ENCODE results near the gene RPL36A.
A peak's percentile ranks its signal among the peaks of the same experiment; 100 is the strongest.

RPL36A gene

GRCh38 chrX:101407748-101408531, 17.1 kb downstream of the RPL36A start, which contains the start of the genes GLA and HNRNPH2:
TSS of gene GLA (minus strand) at chrX:101407925. CDS start at chrX:101407903, 22 bp downstream.
TSS of gene HNRNPH2 (plus strand) at chrX:101408222. CDS start at chrX:101411989, 3,767 bp downstream.
- Histone ChIP-seq H3K36me3 (replicated peaks; ENCODE audit: low read depth, low read length) (peaks cover 24% of the 10 kb centered on the region), H3K27me3 (ENCODE audit: low read depth, low read length) (no peaks in the 10 kb centered on the region), H3K27ac (ENCODE audit: low read length) (peak within 1 kb of the TSS; percentile 90), H3K4me2 (ENCODE audit: low read length) (peak within 1 kb of the TSS; percentile 90), H2AFZ (ENCODE audit: low read depth, low read length) (peak within 1 kb of the TSS; percentile 34; the same call in 1 of the 2 replicates), H3K9ac (ENCODE audit: low read length) (peak within 1 kb of the TSS; percentile 96), H3K4me1 (ENCODE audit: low read length) (peaks cover 23% of the 10 kb centered on the region), H3K4me3 (ENCODE audit: low read length) (peak within 1 kb of the TSS; percentile 99), H4K20me1 (ENCODE audit: insufficient read depth, low read length) (peaks cover 21% of the 10 kb centered on the region; the same call in 1 of the 2 replicates), H3K9me3 (ENCODE audit: insufficient read depth, low read length) (no peaks in the 10 kb centered on the region), H3K79me2 (ENCODE audit: low read length) (peaks cover 78% of the 10 kb centered on the region)
- TF ChIP-seq, protein P1, sequence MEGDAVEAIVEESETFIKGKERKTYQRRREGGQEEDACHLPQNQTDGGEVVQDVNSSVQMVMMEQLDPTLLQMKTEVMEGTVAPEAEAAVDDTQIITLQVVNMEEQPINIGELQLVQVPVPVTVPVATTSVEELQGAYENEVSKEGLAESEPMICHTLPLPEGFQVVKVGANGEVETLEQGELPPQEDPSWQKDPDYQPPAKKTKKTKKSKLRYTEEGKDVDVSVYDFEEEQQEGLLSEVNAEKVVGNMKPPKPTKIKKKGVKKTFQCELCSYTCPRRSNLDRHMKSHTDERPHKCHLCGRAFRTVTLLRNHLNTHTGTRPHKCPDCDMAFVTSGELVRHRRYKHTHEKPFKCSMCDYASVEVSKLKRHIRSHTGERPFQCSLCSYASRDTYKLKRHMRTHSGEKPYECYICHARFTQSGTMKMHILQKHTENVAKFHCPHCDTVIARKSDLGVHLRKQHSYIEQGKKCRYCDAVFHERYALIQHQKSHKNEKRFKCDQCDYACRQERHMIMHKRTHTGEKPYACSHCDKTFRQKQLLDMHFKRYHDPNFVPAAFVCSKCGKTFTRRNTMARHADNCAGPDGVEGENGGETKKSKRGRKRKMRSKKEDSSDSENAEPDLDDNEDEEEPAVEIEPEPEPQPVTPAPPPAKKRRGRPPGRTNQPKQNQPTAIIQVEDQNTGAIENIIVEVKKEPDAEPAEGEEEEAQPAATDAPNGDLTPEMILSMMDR (IDR thresholded peaks at IDR 0.05; ENCODE audit: low read depth, low read length), result no peak
- no peak for TF ChIP-seq EZH2phosphoT487 (IDR thresholded peaks at IDR 0.05; ENCODE audit: low read depth)

DNA sequence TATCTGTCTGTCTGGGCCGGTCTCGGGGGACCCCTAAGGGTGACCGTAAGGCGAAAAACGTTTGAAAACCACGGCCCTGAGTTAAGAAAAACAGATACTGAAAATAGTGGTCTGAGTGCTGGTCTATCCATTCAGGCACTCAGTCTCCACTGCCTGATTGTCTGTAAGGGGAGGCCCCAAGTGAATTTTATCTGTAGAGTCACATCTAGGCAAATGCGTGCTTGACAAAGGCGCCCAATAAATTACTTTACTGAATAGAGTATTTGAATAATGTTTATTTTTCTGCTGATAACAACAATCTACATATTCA, 17.7 kb downstream of the RPL36A start:
- peaks cover 81% of the 10 kb centered on the region for H3K79me2 ChIP-seq (ENCODE audit: low read length)
- peak overlapping the region; percentile 90 for H3K27ac ChIP-seq (ENCODE audit: low read length)
- H3K4me1 ChIP-seq (ENCODE audit: low read length), result peaks cover 23% of the 10 kb centered on the region
- H3K4me2 ChIP-seq (ENCODE audit: low read length), result peak overlapping the region; percentile 90
- peaks cover 25% of the 10 kb centered on the region; the same call in 1 of the 2 replicates for H4K20me1 ChIP-seq (ENCODE audit: insufficient read depth, low read length)
- TF ChIP-seq, protein P1 (IDR thresholded peaks at IDR 0.05; ENCODE audit: low read depth, low read length), result no peak
- TF ChIP-seq EZH2phosphoT487 (IDR thresholded peaks at IDR 0.05; ENCODE audit: low read depth), result no peak
- peaks cover 26% of the 10 kb centered on the region for H3K36me3 ChIP-seq (replicated peaks; ENCODE audit: low read depth, low read length)
- no peaks in the 10 kb centered on the region for H3K9me3 ChIP-seq (ENCODE audit: insufficient read depth, low read length)
- peak overlapping the region; percentile 96 for H3K9ac ChIP-seq (ENCODE audit: low read length)
- H2AFZ ChIP-seq (ENCODE audit: low read depth, low read length), result no peak overlapping the region
- no peaks in the 10 kb centered on the region for H3K27me3 ChIP-seq (ENCODE audit: low read depth, low read length)
- peak overlapping the region; percentile 99 for H3K4me3 ChIP-seq (ENCODE audit: low read length)

GRCh38 chrX:101409043-101409442, 18.2 kb downstream of the RPL36A start:
- H3K4me1 ChIP-seq (ENCODE audit: low read length), result peaks cover 23% of the 10 kb centered on the region
- peaks cover 25% of the 10 kb centered on the region; the same call in 1 of the 2 replicates for H4K20me1 ChIP-seq (ENCODE audit: insufficient read depth, low read length)
- TF ChIP-seq EZH2phosphoT487 (IDR thresholded peaks at IDR 0.05; ENCODE audit: low read depth), result no peak
- TF ChIP-seq, protein P1 (IDR thresholded peaks at IDR 0.05; ENCODE audit: low read depth, low read length), result no peak

GRCh38 chrX:101410461-101410860, 19.6 kb downstream of the RPL36A start:
- H3K36me3 ChIP-seq (replicated peaks; ENCODE audit: low read depth, low read length), result peaks cover 22% of the 10 kb centered on the region
- no peaks in the 10 kb centered on the region for H3K27me3 ChIP-seq (ENCODE audit: low read depth, low read length)
- H3K4me2 ChIP-seq (ENCODE audit: low read length), result 0 out of 2 replicates have a peak overlapping the region, but pooled peaks have one; percentile 7
- no peak overlapping the region for H2AFZ ChIP-seq (ENCODE audit: low read depth, low read length)
- H3K27ac ChIP-seq (ENCODE audit: low read length), result no peak overlapping the region
- peaks cover 74% of the 10 kb centered on the region for H3K79me2 ChIP-seq (ENCODE audit: low read length)
- peaks cover 34% of the 10 kb centered on the region for H3K4me1 ChIP-seq (ENCODE audit: low read length)
- no peaks in the 10 kb centered on the region for H3K9me3 ChIP-seq (ENCODE audit: insufficient read depth, low read length)
- no peak overlapping the region for H3K4me3 ChIP-seq (ENCODE audit: low read length)
- TF ChIP-seq, protein P1 (IDR thresholded peaks at IDR 0.05; ENCODE audit: low read depth, low read length), result no peak
- TF ChIP-seq EZH2phosphoT487 (IDR thresholded peaks at IDR 0.05; ENCODE audit: low read depth), result no peak
- no peak overlapping the region for H3K9ac ChIP-seq (ENCODE audit: low read length)
- peaks cover 25% of the 10 kb centered on the region; the same call in 1 of the 2 replicates for H4K20me1 ChIP-seq (ENCODE audit: insufficient read depth, low read length)

More at GRCh38 chrX:101409043-101409442, 18.2 kb downstream of the RPL36A start:
- Histone ChIP-seq H3K36me3 (replicated peaks; ENCODE audit: low read depth, low read length) (peaks cover 23% of the 10 kb centered on the region), H3K4me2 (ENCODE audit: low read length) (peak overlapping the region; percentile 90), H3K79me2 (ENCODE audit: low read length) (peaks cover 83% of the 10 kb centered on the region), H3K9me3 (ENCODE audit: insufficient read depth, low read length) (no peaks in the 10 kb centered on the region), H2AFZ (ENCODE audit: low read depth, low read length) (no peak overlapping the region), H3K27ac (ENCODE audit: low read length) (peak overlapping the region; percentile 90), H3K27me3 (ENCODE audit: low read depth, low read length) (no peaks in the 10 kb centered on the region), H3K4me3 (ENCODE audit: low read length) (peak overlapping the region; percentile 99), H3K9ac (ENCODE audit: low read length) (peak overlapping the region; percentile 96)
